RWPE1 (cell line): ENCODE results near the gene CEP41.

ENCODE experiments used
- CTCF ChIA-PET: fragments of 350-600 bp; sonication (Branson Sonifier 250); formaldehyde crosslinking; extraction: SDS; loops from one replicate; lab custom pipeline; 2021; lab: Yijun Ruan, JAX
- POLR2A ChIA-PET: fragments of 400-600 bp; formaldehyde crosslinking; extraction: SDS; loops from one replicate; lab custom pipeline; 2020; ENCODE audit warnings: antibody characterized with exemption; ENCODE audit not compliant: low non-redundant PET; lab: Yijun Ruan, JAX
- DNase-seq: peaks from one replicate; pipeline ENCODE4 v3.0.0; 2012; ENCODE audit warnings: low spot score
- H3K27ac ChIP-seq: fragments of 450-650 bp; 2 replicates; pipeline ENCODE4 v1.5.1; 2017
- TF ChIP-seq, protein P1 (sequence below): fragments of 450-650 bp; conservative IDR thresholded peaks from 2 replicates; pipeline ENCODE4 v1.5.1; 2017; ENCODE audit warnings: low read depth, mild to moderate bottlenecking

CEP41 gene

DNA sequence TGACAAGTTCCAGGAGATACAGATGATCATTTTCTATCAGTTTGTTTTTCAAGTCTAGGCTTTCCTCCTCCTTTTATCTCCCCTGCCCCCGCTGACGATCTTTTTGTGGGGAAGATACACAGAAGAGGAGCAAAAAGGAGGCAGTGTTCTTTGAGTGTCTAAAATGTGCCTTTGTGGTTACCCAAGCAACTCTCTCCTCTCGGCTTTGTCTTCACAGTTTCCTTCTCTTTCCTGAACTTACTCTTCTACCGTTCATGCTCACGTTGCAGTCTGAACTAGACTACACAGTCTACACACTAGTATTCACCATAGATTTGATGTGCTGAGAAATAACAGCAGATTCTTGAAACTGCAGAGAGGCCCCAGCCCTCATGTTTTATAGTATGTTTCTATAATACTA, 23.6 kb downstream of the CEP41 start:
- POLR2A ChIA-PET: no interaction called here
- CTCF ChIA-PET: interaction anchor here (0.6 kb wide), 1 partner anchor 234 kb away, joined by 3 read pairs; no protein-coding TSS in a partner anchor
- TF ChIP-seq, protein P1, sequence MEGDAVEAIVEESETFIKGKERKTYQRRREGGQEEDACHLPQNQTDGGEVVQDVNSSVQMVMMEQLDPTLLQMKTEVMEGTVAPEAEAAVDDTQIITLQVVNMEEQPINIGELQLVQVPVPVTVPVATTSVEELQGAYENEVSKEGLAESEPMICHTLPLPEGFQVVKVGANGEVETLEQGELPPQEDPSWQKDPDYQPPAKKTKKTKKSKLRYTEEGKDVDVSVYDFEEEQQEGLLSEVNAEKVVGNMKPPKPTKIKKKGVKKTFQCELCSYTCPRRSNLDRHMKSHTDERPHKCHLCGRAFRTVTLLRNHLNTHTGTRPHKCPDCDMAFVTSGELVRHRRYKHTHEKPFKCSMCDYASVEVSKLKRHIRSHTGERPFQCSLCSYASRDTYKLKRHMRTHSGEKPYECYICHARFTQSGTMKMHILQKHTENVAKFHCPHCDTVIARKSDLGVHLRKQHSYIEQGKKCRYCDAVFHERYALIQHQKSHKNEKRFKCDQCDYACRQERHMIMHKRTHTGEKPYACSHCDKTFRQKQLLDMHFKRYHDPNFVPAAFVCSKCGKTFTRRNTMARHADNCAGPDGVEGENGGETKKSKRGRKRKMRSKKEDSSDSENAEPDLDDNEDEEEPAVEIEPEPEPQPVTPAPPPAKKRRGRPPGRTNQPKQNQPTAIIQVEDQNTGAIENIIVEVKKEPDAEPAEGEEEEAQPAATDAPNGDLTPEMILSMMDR: no peak
- no peak for DNase-seq
- H3K27ac ChIP-seq: no peak overlapping the region

GRCh38 chr7:130415006-130415405, 25.8 kb downstream of the CEP41 start:
- CTCF ChIA-PET: no interaction called here
- TF ChIP-seq, protein P1: no peak
- POLR2A ChIA-PET: no interaction called here
- no peak overlapping the region for H3K27ac ChIP-seq
- DNase-seq: no peak

- POLR2A ChIA-PET: no interaction called here
- CTCF ChIA-PET: no interaction called here
- TF ChIP-seq, protein P1: no peak
- DNase-seq: no peak
- H3K27ac ChIP-seq: no peak overlapping the region
These were observed 27.6 kb downstream of the CEP41 start for GRCh38 chr7:130413201-130413600.

DNA sequence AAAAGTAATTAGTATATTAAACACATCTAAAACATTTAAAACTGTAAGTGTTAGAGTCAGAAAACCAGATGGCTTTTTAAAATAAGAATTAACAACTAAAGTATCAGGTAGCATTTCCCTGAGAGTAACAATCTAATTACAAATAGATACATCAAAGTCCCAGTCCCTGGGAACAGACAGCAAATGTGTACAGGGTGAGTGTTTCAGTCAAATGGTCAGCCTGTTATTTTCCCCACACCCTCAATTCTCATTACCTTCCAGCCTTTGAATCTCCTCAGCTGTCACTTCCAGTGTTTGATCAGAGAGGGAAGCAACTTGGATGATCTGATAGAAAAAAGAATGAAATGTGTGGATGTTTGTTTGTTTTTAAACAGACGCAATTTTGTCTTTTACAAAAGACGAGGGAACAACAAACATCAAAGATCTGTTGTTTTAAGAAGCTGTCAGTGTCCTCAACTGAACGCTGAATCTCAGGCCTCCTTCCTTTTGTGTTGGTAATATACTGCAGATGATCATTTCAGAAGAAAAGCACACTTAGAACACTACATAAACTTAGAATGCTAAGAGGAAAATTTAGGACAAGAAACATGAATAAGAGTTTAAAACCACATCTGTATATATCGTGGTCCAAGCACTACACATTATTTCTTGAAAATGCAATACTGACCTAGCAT, 29.8 kb downstream of the CEP41 start:
- TF ChIP-seq, protein P1: no peak
- no peak for DNase-seq
- CTCF ChIA-PET: no interaction called here
- H3K27ac ChIP-seq: no peak overlapping the region
- POLR2A ChIA-PET: no interaction called here

- ChIA-PET CTCF (no interaction called here), POLR2A (no interaction called here)
- no peak overlapping the region for H3K27ac ChIP-seq
- no peak for DNase-seq
- TF ChIP-seq, protein P1: no peak
These were observed 31.1 kb downstream of the CEP41 start for GRCh38 chr7:130409712-130410072.

DNA sequence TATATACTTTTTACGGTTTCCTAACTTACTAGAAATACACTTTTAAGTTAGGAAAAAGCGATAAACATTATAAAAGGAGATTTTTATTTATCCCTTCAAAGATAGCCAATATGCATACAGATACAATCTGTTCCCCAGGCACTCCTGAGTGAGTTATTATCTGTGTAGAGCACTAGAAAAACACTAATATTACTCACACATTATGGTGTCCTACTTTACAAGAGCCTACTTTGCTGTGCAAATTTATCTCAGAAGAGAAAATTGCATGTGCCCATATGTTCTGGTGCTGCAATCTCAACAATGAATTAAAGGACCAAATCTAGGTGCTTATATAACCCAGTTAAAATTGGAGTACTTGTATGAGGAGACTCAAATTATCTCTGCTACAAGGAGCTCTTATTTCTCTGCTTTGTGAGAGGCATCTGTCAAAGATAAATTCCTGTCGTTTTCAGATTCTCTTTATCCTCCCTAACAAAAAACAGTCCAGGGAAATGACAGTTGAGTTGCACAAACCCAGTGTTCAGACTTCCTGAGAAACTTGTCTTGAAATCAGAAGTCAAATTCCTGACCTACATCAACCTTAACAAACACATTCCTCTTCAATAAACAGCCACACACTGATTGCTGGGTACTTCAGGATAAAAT, 31.6 kb downstream of the CEP41 start:
- no peak for DNase-seq
- ChIA-PET CTCF (no interaction called here), POLR2A (no interaction called here)
- TF ChIP-seq, protein P1: no peak
- H3K27ac ChIP-seq: no peak overlapping the region
